HG03139 (cell line): ENCODE data around the gene ABCC1.
"Not testable (repeated sequence)": the region's sequence is repeated elsewhere in the genome, so short reads cannot be mapped to it uniquely, and the experiment has no call there.

Source experiments
- ATAC-seq: cut with Tn5 transposase; IDR thresholded peaks from one replicate; pipeline ENCODE4 v1.9.1; 2021; ENCODE audit not compliant: unreplicated experiment

Gene ABCC1

GRCh38 chr16:15942931-15943690 lies 6.3 kb upstream of the ABCC1 start:
- no peak for ATAC-seq

- ATAC-seq = no peak
These were observed 3.0 kb upstream of the ABCC1 start for GRCh38 chr16:15946257-15947044.

- no peak for ATAC-seq
These were observed 1.4 kb upstream of the ABCC1 start for GRCh38 chr16:15947983-15948509.

DNA sequence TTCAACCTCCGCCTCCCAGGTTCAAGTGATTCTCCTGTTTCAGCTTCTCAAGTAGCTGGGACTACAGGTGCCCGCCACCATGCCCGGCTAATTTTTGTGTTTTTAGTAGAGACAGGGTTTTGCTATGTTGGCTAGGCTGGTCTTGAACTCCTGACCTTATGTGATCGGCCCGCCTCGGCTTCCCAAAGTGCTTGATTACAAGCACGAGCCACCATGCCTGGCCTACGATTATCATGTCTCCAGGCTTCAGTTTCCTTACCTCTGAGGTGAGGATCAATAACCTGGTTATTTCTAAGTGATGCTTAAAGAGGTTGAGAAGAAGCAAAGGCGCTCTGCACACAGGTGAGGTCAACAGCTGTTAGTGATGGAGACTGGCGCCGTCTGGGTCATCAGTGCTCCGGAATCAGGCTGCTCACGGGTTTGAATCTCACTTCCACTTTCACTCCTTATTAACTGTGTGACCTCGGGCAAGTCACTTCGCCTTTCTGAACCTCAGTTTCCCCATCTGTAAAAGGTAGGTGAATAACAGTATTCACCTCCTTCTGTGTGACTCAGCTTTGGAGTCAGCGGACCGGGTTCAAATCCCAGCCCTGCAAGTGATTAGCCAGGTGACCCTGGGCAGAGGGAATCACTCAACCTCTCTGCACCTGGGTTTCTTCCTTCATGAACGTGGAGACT lies 745 bp upstream of the ABCC1 start:
- ATAC-seq = no peak

DNA sequence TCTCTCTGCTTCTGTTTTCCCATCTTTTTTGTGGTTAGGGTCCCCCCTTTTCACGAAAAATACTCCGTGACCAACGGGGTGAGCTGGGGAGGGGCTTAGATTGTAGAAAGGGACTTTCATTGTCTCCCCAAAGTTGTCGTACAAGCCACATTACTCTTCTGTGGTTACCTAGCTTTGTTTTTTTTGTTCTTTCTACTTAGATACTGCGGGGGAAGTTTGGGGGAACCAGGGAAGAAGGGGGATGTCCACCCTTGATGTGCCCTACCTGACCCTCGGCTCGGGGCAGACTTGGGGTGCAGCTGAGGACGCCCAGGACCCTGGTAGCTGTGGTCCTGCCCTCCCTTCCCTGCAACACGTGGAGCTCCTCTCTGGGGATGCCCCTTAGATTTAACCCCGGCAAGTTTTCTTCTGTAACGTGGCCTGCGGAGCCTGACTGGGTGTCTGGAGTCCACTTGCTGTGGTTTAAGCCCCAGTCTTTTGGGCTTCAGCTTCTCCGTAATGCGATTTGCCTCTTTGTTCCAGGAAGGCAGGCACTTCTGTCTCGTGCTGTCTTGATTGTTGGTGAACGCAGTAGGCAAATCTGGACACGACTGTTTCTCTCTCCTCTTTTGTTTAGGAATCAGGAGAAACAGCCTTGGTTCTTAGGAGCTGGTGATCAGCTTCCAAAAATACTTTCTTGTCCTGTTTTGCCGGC lies 892 bp downstream of the ABCC1 start:
- ATAC-seq = no peak

DNA sequence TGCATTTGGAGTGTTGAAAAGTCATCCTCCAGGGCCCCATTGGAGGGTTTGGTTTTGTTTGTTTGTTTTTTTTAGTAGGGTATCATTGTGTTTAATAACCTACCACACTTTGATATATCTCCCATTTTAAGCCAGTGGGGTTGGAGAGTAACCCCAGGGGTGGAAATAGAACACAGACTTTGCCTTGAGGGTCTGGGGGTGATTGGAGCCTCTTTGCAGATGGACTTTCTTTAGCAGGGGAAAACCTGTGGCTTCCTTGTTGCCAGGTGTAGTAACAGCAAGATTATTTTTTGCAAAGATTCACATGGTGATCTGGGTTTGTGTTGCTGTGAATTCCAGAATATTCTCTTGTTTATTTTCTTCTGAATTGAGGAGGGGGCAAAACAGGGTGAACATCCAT lies 1.5 kb downstream of the ABCC1 start:
- ATAC-seq = no peak

- ATAC-seq = no peak
These were observed 2.4 kb downstream of the ABCC1 start for GRCh38 chr16:15951852-15952251.

DNA sequence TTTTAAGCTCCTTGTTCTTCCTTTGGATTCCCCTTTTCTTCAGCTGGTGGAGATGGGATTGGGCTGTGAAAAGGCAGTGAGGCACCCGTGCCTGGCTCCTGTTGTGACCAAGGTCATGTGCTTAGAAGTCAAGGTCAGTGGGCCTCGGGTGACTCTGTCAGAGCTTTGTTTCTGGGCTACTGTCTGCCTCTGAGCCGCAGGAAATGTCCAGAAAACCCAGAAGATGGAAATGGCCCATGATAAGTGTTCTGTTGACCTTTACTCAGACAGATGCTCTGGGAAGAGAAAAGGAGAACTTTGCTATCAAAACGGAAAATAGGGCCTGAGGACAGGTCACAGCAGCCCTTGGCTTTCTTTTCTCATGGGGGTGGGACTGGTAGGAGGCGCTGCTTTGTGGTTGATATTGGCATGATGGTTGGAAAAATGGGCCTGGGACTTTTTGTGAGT lies 2.9 kb downstream of the ABCC1 start:
- ATAC-seq = no peak

GRCh38 chr16:15953477-15953876 lies 4.1 kb downstream of the ABCC1 start:
- no peak for ATAC-seq

- no peak for ATAC-seq
These were observed 4.8 kb downstream of the ABCC1 start for GRCh38 chr16:15953929-15954813.

DNA sequence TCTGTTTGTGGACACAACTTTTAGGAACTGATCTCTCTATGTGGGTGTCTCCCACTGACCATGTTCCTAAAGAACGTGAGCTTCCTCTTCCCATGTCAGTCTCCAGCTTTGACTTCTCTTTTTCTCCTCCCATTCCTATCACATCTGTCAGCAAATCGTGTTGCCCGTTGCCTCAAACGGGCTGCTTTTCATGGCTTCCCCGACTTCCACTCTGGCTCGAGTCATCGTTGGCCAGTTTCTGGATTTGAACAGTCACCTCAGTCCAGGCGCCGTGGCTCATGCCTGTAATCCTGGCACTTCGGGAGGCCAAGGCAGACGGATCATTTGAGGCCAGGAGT lies 5.4 kb downstream of the ABCC1 start:
- ATAC-seq = no peak

GRCh38 chr16:15955425-15955824 lies 6.0 kb downstream of the ABCC1 start:
- ATAC-seq = no peak

DNA sequence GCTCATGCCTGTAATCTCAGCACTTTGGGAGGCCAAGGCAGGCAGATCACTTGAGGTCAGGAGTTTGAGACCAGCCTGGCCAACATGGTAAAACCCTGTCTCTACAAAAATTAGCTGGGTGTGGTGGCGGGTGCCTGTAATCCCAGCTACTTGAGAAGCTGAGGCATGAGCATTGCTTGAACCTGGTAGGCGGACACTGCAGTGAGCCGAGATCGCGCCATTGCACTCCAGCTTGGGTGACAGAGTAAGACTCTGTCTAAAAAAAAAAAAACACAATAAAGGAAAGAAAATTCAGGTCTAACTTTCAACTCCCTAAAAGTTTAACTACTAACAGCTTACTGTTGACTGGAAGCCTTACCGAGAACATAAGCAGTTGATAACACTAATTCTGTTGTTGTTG lies 6.7 kb downstream of the ABCC1 start:
- ATAC-seq = not testable (repeated sequence)

- no peak for ATAC-seq
These were observed 9.4 kb downstream of the ABCC1 start for GRCh38 chr16:15958703-15959348.

DNA sequence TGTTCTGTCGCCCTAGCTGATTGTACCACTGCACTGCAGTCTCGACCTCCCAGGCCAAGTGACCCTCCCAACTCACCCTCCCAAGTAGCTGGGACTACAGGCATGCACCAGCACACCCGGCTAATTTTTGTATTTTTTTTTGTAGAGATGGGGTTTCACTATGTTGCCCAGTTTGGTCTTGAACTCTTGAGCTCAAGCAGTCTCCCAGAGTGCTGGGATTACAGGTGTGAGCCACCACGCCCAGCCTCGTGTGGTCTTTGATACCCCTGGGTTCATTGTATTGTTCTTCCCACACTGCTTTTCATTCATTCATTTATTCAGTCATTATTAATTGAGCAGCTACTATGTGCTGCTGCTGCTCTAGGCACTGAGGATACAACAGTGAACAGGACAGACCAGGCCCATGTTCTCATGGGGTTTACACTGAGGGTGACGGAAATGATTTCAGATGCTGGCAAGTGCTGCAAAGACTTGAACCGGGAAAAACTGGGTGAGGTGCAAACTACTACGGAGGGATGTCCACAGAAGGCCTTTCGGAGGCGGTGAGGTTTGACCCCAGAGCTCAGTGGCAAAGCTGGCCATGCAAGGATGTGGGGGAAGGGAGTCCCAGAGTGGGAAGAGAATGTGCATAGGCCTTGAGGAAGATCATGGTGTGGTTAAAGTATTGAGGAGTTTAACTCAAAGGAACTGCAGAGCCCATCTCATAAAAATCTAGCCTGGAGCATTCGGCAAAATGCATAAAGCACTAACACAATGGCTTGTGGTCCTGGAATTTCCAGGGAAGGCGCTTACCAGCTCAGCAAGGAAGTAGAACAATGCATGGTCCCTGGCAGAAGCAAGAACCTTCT lies 10.9 kb downstream of the ABCC1 start:
- no peak for ATAC-seq

DNA sequence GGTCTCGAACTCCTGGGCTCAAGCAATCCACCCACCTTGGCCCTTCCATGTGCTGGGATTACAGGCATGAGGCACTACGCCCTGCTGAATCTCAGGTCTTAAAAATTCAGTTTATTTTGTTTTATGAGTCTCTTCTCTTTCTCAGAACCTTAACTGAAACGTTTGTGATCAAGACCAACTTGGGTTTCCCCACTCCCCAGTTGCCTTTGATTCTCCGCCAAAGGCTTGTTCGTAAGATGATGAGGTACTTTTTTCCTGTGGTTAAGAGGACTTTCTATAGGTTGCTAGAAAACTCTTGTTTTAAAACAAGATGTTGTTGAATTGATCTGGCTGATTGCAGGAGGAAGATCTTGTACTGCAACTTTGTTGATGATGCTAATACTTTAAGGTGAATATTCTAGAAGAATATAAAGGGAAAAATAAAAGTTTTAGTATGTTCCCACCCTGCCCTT lies 11.7 kb downstream of the ABCC1 start:
- peak; percentile 76 for ATAC-seq

GRCh38 chr16:15961571-15962090 lies 12.2 kb downstream of the ABCC1 start:
- ATAC-seq = no peak

DNA sequence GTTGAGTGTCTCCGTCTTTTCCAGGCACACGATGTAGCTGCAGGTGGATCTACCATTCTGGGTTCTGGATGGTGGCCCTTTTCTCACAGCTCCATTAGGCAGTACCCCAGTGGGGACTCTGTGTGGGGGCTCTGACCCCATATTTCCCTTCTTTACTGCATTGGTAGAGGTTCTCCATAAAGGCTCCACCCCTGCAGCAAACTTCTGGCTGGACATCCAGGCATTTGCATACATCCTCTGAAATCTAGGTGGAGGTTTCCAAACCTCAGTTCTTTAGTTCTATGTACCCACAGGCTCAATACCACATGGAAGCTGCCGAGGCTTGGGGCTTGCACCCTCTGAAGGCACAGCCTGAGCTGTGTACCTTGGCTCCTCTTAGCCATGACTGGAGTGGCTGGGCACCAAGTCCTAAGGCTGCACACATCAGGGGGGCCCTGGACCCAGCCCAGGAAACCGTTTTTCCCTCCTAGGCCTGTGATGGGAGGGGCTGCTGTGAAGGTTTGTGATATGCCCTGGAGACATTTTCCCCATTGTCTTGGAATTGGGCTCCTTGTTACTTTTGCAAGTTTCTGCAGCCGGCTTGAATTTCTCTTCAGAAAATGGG lies 14.0 kb downstream of the ABCC1 start:
- ATAC-seq = no peak
